Natural killer cell treated with Interleukin-12 subunit alpha and Interleukin-12 subunit beta and Interleukin-15 and Interleukin-18, amount 100 ng/mL, for 72 hours (primary cell): Measurements from ENCODE around the gene ADGRB2. TPM values are rescaled to one million over a fixed set of nuclear protein-coding genes. Genes with fewer than 3 reads are reported as not detected.

Experiments used
- ATAC-seq, 2 donors: fragments of 150-1000 bp; cut with Tn5 transposase in 1 of 2; sonication (Bioruptor Pico), chemical (Tn5 transposase) in 1 of 2; 2 replicates each; pipeline ENCODE4 v1.10.0; 2021
- DNase-seq: peaks from one replicate; pipeline ENCODE4 v3.0.0; 2022; ENCODE audit warnings: low spot score
- H3K27ac Mint-ChIP-seq, 2 donors: 1 replicate in 1 of 2; 2 replicates in 1 of 2; pipeline ENCODE4 v1.8.0; 2022; ENCODE audit warnings: mixed read lengths in 2 of 2, mild to moderate bottlenecking in 1 of 2, moderate library complexity in 1 of 2
- H3K27me3 Mint-ChIP-seq, 2 donors: 1 replicate in 1 of 2; 2 replicates in 1 of 2; pipeline ENCODE4 v1.8.0; 2022; ENCODE audit warnings: mixed read lengths in 2 of 2
- H3K36me3 Mint-ChIP-seq: one replicate; pipeline ENCODE4 v1.8.0; 2022; ENCODE audit warnings: mixed read lengths
- H3K4me1 Mint-ChIP-seq, 2 donors: 1 replicate in 1 of 2; 2 replicates in 1 of 2; pipeline ENCODE4 v1.8.0; 2022; ENCODE audit warnings: low read depth in 2 of 2, mixed read lengths in 2 of 2, mild to moderate bottlenecking in 1 of 2
- H3K4me3 Mint-ChIP-seq: one replicate; pipeline ENCODE4 v1.8.0; 2022; ENCODE audit warnings: mixed read lengths
- H3K9me3 Mint-ChIP-seq: 2 replicates; pipeline ENCODE4 v1.8.0; 2022; ENCODE audit warnings: mixed read lengths
- total RNA-seq, 2 donors: library from RNA; stranded (reverse); gene quantifications; one replicate each; pipeline ENCODE4 v1.2.3, GENCODE V29; 2022

ADGRB2 gene
- total RNA-seq, 2 donors from 2014 or later: 1.2 TPM; not detected in 1

DNA sequence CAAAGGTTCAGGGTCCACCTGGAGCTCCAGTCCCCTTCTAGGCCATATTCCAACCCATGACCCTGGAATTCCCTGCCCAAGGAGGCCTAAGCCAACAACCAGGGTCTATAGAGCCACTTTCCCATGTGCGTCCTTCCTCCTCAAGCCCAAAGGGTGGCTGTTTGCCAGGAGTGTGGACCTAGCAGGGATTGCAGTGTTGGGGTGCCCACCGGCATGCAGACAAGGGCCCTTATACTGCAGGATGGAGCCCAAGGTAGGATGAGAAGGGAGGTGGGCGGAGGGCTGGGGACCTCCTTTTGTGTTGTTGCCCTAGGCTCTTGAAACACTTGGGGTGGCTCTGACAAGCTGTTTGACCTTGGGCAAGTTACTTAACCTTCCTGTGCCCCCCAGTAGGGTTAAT is 19.7 kb upstream of the ADGRB2 start:
- Mint-ChIP-seq H3K36me3 (no peaks in the 10 kb centered on the region), H3K27me3 (no peaks in the 10 kb centered on the region), H3K4me1 (peaks cover 9% of the 10 kb centered on the region in 2 donors), H3K27ac (no peak overlapping the region), H3K4me3 (no peak overlapping the region), H3K9me3 (no peaks in the 10 kb centered on the region)
- DNase-seq (peak; percentile 37), ATAC-seq (no peak)

- ATAC-seq (peak in 1 of 2 donors; percentile 47), DNase-seq (peak; percentile 6)
- Mint-ChIP-seq H3K27ac (peak overlapping the region in 1 of 2 donors; percentile 31), H3K9me3 (no peaks in the 10 kb centered on the region), H3K4me1 (peaks cover 4% of the 10 kb centered on the region in 2 donors), H3K36me3 (no peaks in the 10 kb centered on the region), H3K27me3 (peaks cover 0 to 3% of the 10 kb centered on the region in 2 donors), H3K4me3 (no peak overlapping the region)
These were observed 18.6 kb upstream of the ADGRB2 start for GRCh38 chr1:31782421-31783410.

- Mint-ChIP-seq H3K27ac (peak overlapping the region in 1 of 2 donors; percentile 31), H3K27me3 (peaks cover 0 to 11% of the 10 kb centered on the region in 2 donors), H3K4me1 (no peaks in the 10 kb centered on the region), H3K36me3 (no peaks in the 10 kb centered on the region), H3K4me3 (no peak overlapping the region), H3K9me3 (no peaks in the 10 kb centered on the region)
- peak; percentile 11 to 28 for ATAC-seq
- no peak for DNase-seq
These were observed 17.7 kb upstream of the ADGRB2 start for GRCh38 chr1:31781756-31782371.

DNA sequence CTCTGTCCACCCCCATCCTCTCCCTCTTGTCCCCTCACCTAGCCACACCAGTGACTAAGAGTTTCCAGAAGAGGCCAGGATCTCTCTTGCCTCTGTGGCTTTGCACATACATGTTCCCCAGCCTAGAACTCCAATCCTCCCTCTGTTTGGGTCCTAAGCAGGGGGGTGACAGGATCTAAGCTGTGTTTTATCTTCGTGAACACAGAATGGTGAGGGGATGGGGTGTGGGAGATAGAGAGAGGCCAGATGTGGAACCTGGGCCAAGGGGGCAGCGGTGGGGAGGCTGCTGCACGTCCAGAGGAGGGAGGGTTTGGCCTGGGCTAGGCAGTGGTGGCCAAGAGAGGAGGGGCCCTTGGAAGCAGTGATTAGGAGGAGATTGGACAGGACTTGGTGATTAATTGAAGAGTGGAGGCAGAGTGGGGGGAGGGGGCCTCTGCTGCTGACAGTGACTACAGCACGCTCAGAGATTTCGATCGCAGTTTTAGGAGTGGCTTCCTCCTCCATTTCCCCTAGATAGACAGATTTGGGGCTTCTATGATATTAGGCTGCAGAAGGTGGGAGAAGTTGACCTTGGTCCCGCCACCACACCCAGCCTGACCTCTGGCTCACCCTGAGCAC is 17.1 kb upstream of the ADGRB2 start:
- DNase-seq: no peak
- H3K27me3 Mint-ChIP-seq: peaks cover 4 to 17% of the 10 kb centered on the region in 2 donors
- H3K4me1 Mint-ChIP-seq: no peaks in the 10 kb centered on the region
- H3K36me3 Mint-ChIP-seq: no peaks in the 10 kb centered on the region
- no peak overlapping the region for H3K27ac Mint-ChIP-seq
- peak in 1 of 2 donors; percentile 50 for ATAC-seq
- no peak overlapping the region for H3K4me3 Mint-ChIP-seq
- H3K9me3 Mint-ChIP-seq: no peaks in the 10 kb centered on the region

GRCh38 chr1:31780632-31781031 is 16.5 kb upstream of the ADGRB2 start:
- Mint-ChIP-seq H3K27ac (no peak overlapping the region), H3K4me1 (no peaks in the 10 kb centered on the region), H3K9me3 (no peaks in the 10 kb centered on the region), H3K27me3 (peaks cover 5 to 18% of the 10 kb centered on the region in 2 donors), H3K36me3 (no peaks in the 10 kb centered on the region), H3K4me3 (no peak overlapping the region)
- DNase-seq: no peak
- no peak for ATAC-seq

GRCh38 chr1:31779687-31780086 is 15.5 kb upstream of the ADGRB2 start:
- Mint-ChIP-seq H3K4me1 (no peaks in the 10 kb centered on the region), H3K27me3 (peaks cover 8 to 24% of the 10 kb centered on the region in 2 donors), H3K9me3 (no peaks in the 10 kb centered on the region), H3K4me3 (no peak overlapping the region), H3K27ac (no peak overlapping the region), H3K36me3 (no peaks in the 10 kb centered on the region)
- ATAC-seq (no peak), DNase-seq (no peak)

GRCh38 chr1:31778763-31779488 is 14.8 kb upstream of the ADGRB2 start:
- H3K9me3 Mint-ChIP-seq: no peaks in the 10 kb centered on the region
- ATAC-seq (no peak), DNase-seq (no peak)
- no peak overlapping the region for H3K4me3 Mint-ChIP-seq
- H3K36me3 Mint-ChIP-seq: no peaks in the 10 kb centered on the region
- H3K4me1 Mint-ChIP-seq: no peaks in the 10 kb centered on the region
- H3K27me3 Mint-ChIP-seq: peaks cover 15 to 31% of the 10 kb centered on the region in 2 donors
- H3K27ac Mint-ChIP-seq: no peak overlapping the region

DNA sequence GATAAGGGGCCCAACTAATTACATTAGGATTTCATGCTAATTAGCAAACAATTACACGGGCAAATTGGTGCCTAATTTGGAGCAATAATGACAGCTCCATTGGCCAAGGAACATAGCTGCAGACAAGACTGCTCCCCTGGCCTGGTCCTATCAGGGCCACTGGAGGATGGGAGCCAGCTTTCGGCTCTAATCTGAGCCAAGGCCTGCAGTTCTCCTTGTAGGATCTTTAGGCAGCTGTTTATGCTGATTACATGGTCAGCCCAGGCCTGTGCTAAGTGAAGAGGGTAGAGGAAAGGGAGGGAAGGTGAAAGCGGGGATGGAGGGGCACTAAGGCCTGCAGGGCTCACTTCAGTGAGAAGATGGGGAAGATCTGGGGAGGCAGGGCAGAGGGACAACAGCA is 12.4 kb upstream of the ADGRB2 start:
- no peak overlapping the region for H3K4me3 Mint-ChIP-seq
- peaks cover 8 to 10% of the 10 kb centered on the region in 2 donors for H3K4me1 Mint-ChIP-seq
- peaks cover 31 to 52% of the 10 kb centered on the region in 2 donors for H3K27me3 Mint-ChIP-seq
- ATAC-seq: no peak
- peaks cover 4% of the 10 kb centered on the region for H3K36me3 Mint-ChIP-seq
- H3K27ac Mint-ChIP-seq: no peak overlapping the region
- no peaks in the 10 kb centered on the region for H3K9me3 Mint-ChIP-seq
- no peak for DNase-seq

- Mint-ChIP-seq H3K9me3 (no peaks in the 10 kb centered on the region), H3K4me1 (peaks cover 11 to 13% of the 10 kb centered on the region in 2 donors), H3K27me3 (peaks cover 34 to 56% of the 10 kb centered on the region in 2 donors), H3K4me3 (no peak overlapping the region), H3K27ac (no peak overlapping the region), H3K36me3 (peaks cover 4% of the 10 kb centered on the region)
- ATAC-seq: no peak
- no peak for DNase-seq
These were observed 11.9 kb upstream of the ADGRB2 start for GRCh38 chr1:31776032-31776431.

DNA sequence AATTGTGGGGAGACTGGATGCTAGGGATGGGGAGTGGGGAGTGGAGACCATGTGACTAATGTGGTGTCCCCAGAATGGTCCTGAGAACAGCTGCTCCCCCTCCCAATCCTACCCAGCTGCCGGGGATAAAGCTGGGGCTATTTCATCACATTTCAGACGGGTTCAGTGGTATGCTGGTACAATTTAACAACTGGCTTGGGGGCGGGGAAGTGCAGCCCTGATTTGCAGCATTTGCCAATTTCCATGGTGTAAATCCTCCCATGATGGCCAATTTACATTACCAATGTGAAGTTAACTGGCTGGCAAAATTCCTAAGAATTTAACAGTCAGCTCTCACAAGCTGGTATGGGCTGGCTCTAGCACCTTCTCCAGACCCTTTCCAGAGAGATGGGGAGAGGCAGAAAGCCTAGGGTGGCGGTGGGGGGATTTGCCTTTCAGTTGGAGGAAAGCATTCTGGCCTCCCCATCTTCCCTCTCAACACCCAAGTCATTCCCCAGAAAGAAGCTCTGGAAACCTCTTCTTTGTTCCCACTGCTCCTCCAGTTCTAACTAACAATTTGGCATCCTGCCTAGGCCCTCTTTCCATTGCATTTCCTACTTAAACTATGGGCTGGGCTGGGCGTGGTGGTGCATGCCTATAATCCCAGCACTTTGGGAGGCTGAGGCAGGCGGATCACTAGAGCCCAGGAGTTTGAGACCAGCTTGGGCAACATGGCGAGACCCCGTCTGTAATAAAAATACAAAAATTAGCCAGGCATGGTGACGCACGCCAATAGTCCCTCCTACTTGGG is 11.3 kb upstream of the ADGRB2 start:
- H3K36me3 Mint-ChIP-seq: peaks cover 4% of the 10 kb centered on the region
- H3K4me1 Mint-ChIP-seq: peaks cover 15 to 16% of the 10 kb centered on the region in 2 donors
- H3K27me3 Mint-ChIP-seq: peaks cover 36 to 59% of the 10 kb centered on the region in 2 donors
- H3K27ac Mint-ChIP-seq: no peak overlapping the region
- H3K4me3 Mint-ChIP-seq: no peak overlapping the region
- DNase-seq: no peak
- no peaks in the 10 kb centered on the region for H3K9me3 Mint-ChIP-seq
- ATAC-seq: no peak

- DNase-seq (no peak), ATAC-seq (no peak)
- peaks cover 15 to 16% of the 10 kb centered on the region in 2 donors for H3K4me1 Mint-ChIP-seq
- no peaks in the 10 kb centered on the region for H3K9me3 Mint-ChIP-seq
- no peak overlapping the region for H3K4me3 Mint-ChIP-seq
- H3K27ac Mint-ChIP-seq: no peak overlapping the region
- peaks cover 4% of the 10 kb centered on the region for H3K36me3 Mint-ChIP-seq
- peaks cover 36 to 59% of the 10 kb centered on the region in 2 donors for H3K27me3 Mint-ChIP-seq
These were observed 10.4 kb upstream of the ADGRB2 start for GRCh38 chr1:31774495-31774894.

- Mint-ChIP-seq H3K27me3 (peaks cover 36 to 59% of the 10 kb centered on the region in 2 donors), H3K36me3 (peaks cover 4% of the 10 kb centered on the region), H3K4me1 (peaks cover 15 to 18% of the 10 kb centered on the region in 2 donors), H3K9me3 (no peaks in the 10 kb centered on the region), H3K4me3 (no peak overlapping the region), H3K27ac (no peak overlapping the region)
- no peak for DNase-seq
- ATAC-seq: no peak
These were observed 9.7 kb upstream of the ADGRB2 start for GRCh38 chr1:31773861-31774260.
